GM12878 (cell line): ENCODE results near the gene YTHDF1. TPM values are rescaled to one million over a fixed set of nuclear protein-coding genes. Genes with fewer than 3 reads are reported as not detected.

Source experiments
- ATAC-seq: fragments of 200-7000 bp; cut with Tn5 transposase; 3 replicates; pipeline ENCODE4 v1.9.1; 2020; ENCODE audit warnings: mild to moderate bottlenecking, moderate library complexity
- BruUV-seq: library from RNA; stranded (reverse); fragments of 400-500 nt; replicated peaks from 2 replicates; lab custom pipeline; 2021; lab: Mats Ljungman, UMichigan
- CTCF ChIA-PET: fragments of 300-600 bp; sonication (Branson Sonifier 250); formaldehyde crosslinking; extraction: SDS; loops from one replicate; lab custom pipeline; 2021; ENCODE audit warnings: inconsistent platforms; lab: Yijun Ruan, JAX
- POLR2A ChIA-PET: fragments of 350-600 bp; formaldehyde crosslinking; extraction: SDS; loops from one replicate; lab custom pipeline; 2021; ENCODE audit warnings: inconsistent platforms; lab: Charles Lee
- RAD21 ChIA-PET: fragments of 300-600 bp; sonication (Branson Sonifier 250); formaldehyde crosslinking; loops from one replicate; lab custom pipeline; 2023; ENCODE audit warnings: antibody characterized with exemption; ENCODE audit not compliant: unreplicated experiment; lab: Charles Lee
- SMC1A ChIA-PET: fragments of 300-600 bp; sonication (Branson Sonifier 250); formaldehyde crosslinking; loops from one replicate; lab custom pipeline; 2023; ENCODE audit not compliant: unreplicated experiment, uncharacterized antibody; lab: Charles Lee
- DNase-seq: peaks from one replicate; pipeline ENCODE4 v3.0.0-alpha.2; 2011; ENCODE audit warnings: low read depth, low spot score
- FAIRE-seq: peaks from 3 replicates; lab custom pipeline; 2011; peaks lifted over from hg19 to GRCh38; lab: Jason Lieb, UNC
- H2AFZ ChIP-seq: 2 replicates; pipeline ENCODE4 v1.6.0; 2011; ENCODE audit warnings: low read depth, low read length, control low read depth; ENCODE audit not compliant: control insufficient read depth
- H3K27ac ChIP-seq: 2 replicates; pipeline ENCODE4 v1.5.1; 2011; ENCODE audit warnings: control low read depth; ENCODE audit not compliant: control insufficient read depth, insufficient read depth
- H3K27me3 ChIP-seq, 2 experiments: replicated peaks in 1 of 2; 2 replicates each; pipeline versions ENCODE4 v1.6.0 to v1.6.1; 2011; ENCODE audit warnings: low read length in 1 of 2; ENCODE audit not compliant: control insufficient read depth in 2 of 2, insufficient read depth in 2 of 2
- H3K36me3 ChIP-seq, 2 experiments: 2 replicates each; pipeline ENCODE4 v1.5.1; 2011; ENCODE audit warnings: low read length in 1 of 2; ENCODE audit not compliant: control insufficient read depth in 2 of 2, insufficient read depth in 2 of 2
- H3K4me1 ChIP-seq: 2 replicates; pipeline ENCODE4 v1.6.1; 2011; ENCODE audit warnings: mild to moderate bottlenecking, low read length, moderate library complexity, mixed read lengths; ENCODE audit not compliant: control insufficient read depth, insufficient read depth
- H3K4me2 ChIP-seq: 2 replicates; pipeline ENCODE4 v1.6.0; 2011; ENCODE audit warnings: control low read depth; ENCODE audit not compliant: control insufficient read depth, insufficient read depth
- H3K4me3 ChIP-seq: fragments of 200-600 bp; sonication (generic); 2 replicates; pipeline ENCODE4 v1.5.1; 2016
- H3K79me2 ChIP-seq: 2 replicates; pipeline ENCODE4 v1.6.0; 2011; ENCODE audit warnings: low read length; ENCODE audit not compliant: control insufficient read depth, insufficient read depth
- H3K9ac ChIP-seq: 2 replicates; pipeline ENCODE4 v1.8.0; 2011; ENCODE audit warnings: low read length, control low read depth, mixed read lengths; ENCODE audit not compliant: control insufficient read depth, insufficient read depth
- H3K9me3 ChIP-seq: replicated peaks from 3 replicates; pipeline ENCODE4 v1.5.1; 2011; ENCODE audit warnings: mild to moderate bottlenecking, low read length; ENCODE audit not compliant: control insufficient read depth, insufficient read depth
- H4K20me1 ChIP-seq: 2 replicates; pipeline ENCODE4 v1.6.0; 2011; ENCODE audit not compliant: control insufficient read depth, insufficient read depth
- BHLHE40 ChIP-seq, 2 experiments: fragments of 450-650 bp in 1 of 2; IDR thresholded peaks; 2 replicates each; pipeline ENCODE4 v1.6.1; 2011 to 2017; ENCODE audit warnings: low read depth in 2 of 2, borderline replicate concordance in 1 of 2, improper control_type of control experiment in 1 of 2, low read length in 1 of 2, mild to moderate bottlenecking in 1 of 2
- BRCA1 ChIP-seq: IDR thresholded peaks from 2 replicates; pipeline ENCODE4 v1.6.1; 2011; ENCODE audit warnings: low read depth, low read length, improper control_type of control experiment
- CEBPB ChIP-seq, 2 experiments: fragments of 150-350 bp in 1 of 2; IDR thresholded peaks; 2 replicates each; pipeline ENCODE4 v1.6.1; 2012 to 2014; ENCODE audit warnings: low read depth in 2 of 2, low read length in 2 of 2, borderline replicate concordance in 1 of 2, inconsistent platforms in 1 of 2
- FOS ChIP-seq: IDR thresholded peaks from 3 replicates; pipeline ENCODE4 v1.6.1; 2011; ENCODE audit warnings: borderline replicate concordance; ENCODE audit not compliant: insufficient read length; ENCODE audit errors: extremely low read depth
- IKZF2 ChIP-seq, 2 experiments: fragments of 450-650 bp; IDR thresholded peaks; 2 replicates each; pipeline ENCODE4 v1.6.1; 2017; ENCODE audit warnings: mild to moderate bottlenecking in 2 of 2, moderate library complexity in 2 of 2
- JUNB ChIP-seq: IDR thresholded peaks from 2 replicates; pipeline ENCODE4 v1.6.1; 2016; ENCODE audit warnings: antibody characterized with exemption, mild to moderate bottlenecking
- KDM1A ChIP-seq: fragments of 200-600 bp; sonication (generic); IDR thresholded peaks from 2 replicates; pipeline ENCODE4 v1.6.1; 2016; ENCODE audit warnings: borderline replicate concordance
- NRF1 ChIP-seq: conservative IDR thresholded peaks from 2 replicates; pipeline ENCODE4 v1.6.1; 2011; ENCODE audit warnings: mild to moderate bottlenecking, low read depth, low read length, improper control_type of control experiment
- SPI1 ChIP-seq: IDR thresholded peaks from 2 replicates; pipeline ENCODE4 v1.6.1; 2011; ENCODE audit warnings: low read depth, mild to moderate bottlenecking, low read length, moderate library complexity, borderline replicate concordance; ENCODE audit not compliant: insufficient read depth
- STAT1 ChIP-seq: fragments of 450-650 bp; conservative IDR thresholded peaks from 2 replicates; pipeline ENCODE4 v1.6.1; 2014; ENCODE audit warnings: antibody characterized with exemption, mild to moderate bottlenecking
- TAF1 ChIP-seq: IDR thresholded peaks from 2 replicates; pipeline ENCODE4 v1.6.1; 2011; ENCODE audit warnings: mild to moderate bottlenecking, low read depth, low read length, borderline replicate concordance
- TBL1XR1 ChIP-seq: IDR thresholded peaks from 2 replicates; pipeline ENCODE4 v1.6.1; 2012; ENCODE audit warnings: low read depth, low read length, improper control_type of control experiment
- WRNIP1 ChIP-seq: IDR thresholded peaks from 2 replicates; pipeline ENCODE4 v1.6.1; 2011; ENCODE audit warnings: low read depth, low read length, improper control_type of control experiment, borderline replicate concordance
- ZZZ3 ChIP-seq: IDR thresholded peaks from 2 replicates; pipeline ENCODE4 v1.6.1; 2011; ENCODE audit warnings: low read depth; ENCODE audit not compliant: control insufficient read depth, insufficient read length
- WGBS: methylation state at CpG from one replicate; pipeline ENCODE4 v1.1.6; 2016; ENCODE audit warnings: low lambda C conversion rate; ENCODE audit not compliant: insufficient replicate concordance, insufficient coverage; ENCODE audit errors: missing lambda C conversion rate; 5-methylcytosine and 5-hydroxymethylcytosine counted together
- in situ Hi-C: fragments of 300-500 bp; cut with MboI; formaldehyde crosslinking; loops from 9 replicates; pipeline ENCODE4 v1.14.3; 2018; ENCODE audit warnings: mixed read lengths
- intact Hi-C: fragments of 100-400 bp; cut with micrococcal nuclease; formaldehyde crosslinking; loops from one replicate; pipeline ENCODE4 v1.14.2; 2022; ENCODE audit not compliant: unreplicated experiment
- polyA plus RNA-seq, 11 experiments: library from polyadenylated mRNA; depleted of rRNA in 4 of 11; unstranded in 6 of 11; stranded (reverse) in 5 of 11; fragments of >200 nt; fragmentation: Nextera tagmentation in 4 of 11; fragmentation: Illumina TruSeq in 1 of 11; extraction: Ambion mirVana in 4 of 11; extraction: Trizol in 1 of 11; gene quantifications; 1 replicate in 1 of 11; 2 replicates in 10 of 11; pipeline versions ENCODE4 v1.2.1 to v1.2.3, GENCODE V29; 2011 to 2016; ENCODE audit warnings: inconsistent platforms in 2 of 11, missing spikeins in 2 of 11, low read depth in 1 of 11
- total RNA-seq, 4 experiments: library from RNA; depleted of rRNA in 3 of 4; stranded (reverse); fragments of >200 nt in 3 of 4; fragmentation: Illumina TruSeq in 1 of 4; extraction: Trizol in 1 of 4; gene quantifications; 2 replicates each; pipeline versions ENCODE4 v1.2.1 to v1.2.3, GENCODE V29; 2013 to 2021

Gene YTHDF1
- total and polyA plus RNA-seq, 10 of the 15 experiments (the other 5 are each of a cell fraction or from before 2014, with no cell fraction given), result 4.6 to 37.8 (median 20.5) TPM

GRCh38 chr20:63219866-63220521 lies 4.1 kb upstream of the YTHDF1 start:
- Histone ChIP-seq H3K9me3 (no peaks in the 10 kb centered on the region), H3K4me3 (no peak overlapping the region), H3K4me2 (no peak overlapping the region), H3K4me1 (peaks cover 8% of the 10 kb centered on the region), H3K27me3 (peaks cover 0 to 7% of the 10 kb centered on the region in 2 experiments; a peak in 2 of 4 replicates), H2AFZ (no peak overlapping the region), H3K9ac (no peak overlapping the region), H3K36me3 (no peaks in the 10 kb centered on the region), H4K20me1 (peaks cover 2% of the 10 kb centered on the region; the same call in 1 of the 2 replicates), H3K79me2 (peaks cover 8% of the 10 kb centered on the region), H3K27ac (no peak overlapping the region)
- ATAC-seq (no peak), FAIRE-seq (no peak), DNase-seq (no peak)
- ChIA-PET POLR2A (no interaction called here), RAD21 (no interaction called here), CTCF (no interaction called here), SMC1A (no interaction called here)
- TF ChIP-seq KDM1A (no peak), ZZZ3 (no peak), NRF1 (no peak), TBL1XR1 (no peak), WRNIP1 (no peak), JUNB (no peak), STAT1 (no peak), SPI1 (no peak), CEBPB (IDR thresholded peaks at IDR 0.05; ENCODE audit: borderline replicate concordance in 1 of 2, low read depth in 2 of 2, low read length in 2 of 2) (no peak), FOS (no peak), TAF1 (no peak), BHLHE40 (IDR thresholded peaks at IDR 0.05; ENCODE audit: borderline replicate concordance in 1 of 2, low read depth in 2 of 2, low read length in 1 of 2) (no peak), BRCA1 (no peak), IKZF2 (IDR thresholded peaks at IDR 0.05) (no peak)
- no TSS peak for BruUV-seq
- in situ Hi-C loops, result no loop called here
- WGBS, result 26% methylated on average over 24 of the region's 25 CpGs
- intact Hi-C loops, result loop anchor here (5.0 kb wide), 1 partner anchor 52 kb away; the partner anchor contains the start of gene ARFGAP1
